A673 (cell line): ENCODE results near the gene KLF11. TPM values are rescaled to one million over a fixed set of nuclear protein-coding genes. Genes with fewer than 3 reads are reported as not detected.

Experiments
- BruUV-seq: library from RNA; stranded (reverse); fragments of 400-500 nt; replicated peaks from 2 replicates; lab custom pipeline; 2021; lab: Mats Ljungman, UMichigan
- CTCF ChIA-PET: fragments of 300-600 bp; sonication (Branson Sonifier 250); formaldehyde crosslinking; loops from one replicate; lab custom pipeline; 2022; ENCODE audit warnings: antibody characterized with exemption; lab: Charles Lee
- POLR2A ChIA-PET: fragments of 300-600 bp; sonication (Branson Sonifier 250); formaldehyde crosslinking; loops from one replicate; lab custom pipeline; 2022; ENCODE audit warnings: antibody characterized with exemption; ENCODE audit not compliant: low non-redundant PET; lab: Charles Lee
- DNase-seq: peaks from one replicate; pipeline ENCODE4 v3.0.0-alpha.2; 2015; ENCODE audit warnings: low spot score
- H3K27ac ChIP-seq: fragments of 200-600 bp; sonication (generic); 2 replicates; pipeline ENCODE4 v1.5.1; 2016; ENCODE audit warnings: mixed run types, low read depth, mild to moderate bottlenecking, mixed read lengths, antibody characterized with exemption, low read length; ENCODE audit not compliant: poor library complexity, severe bottlenecking
- H3K27me3 ChIP-seq: fragments of 200-600 bp; sonication (generic); replicated peaks from 2 replicates; pipeline ENCODE4 v1.6.1; 2017; ENCODE audit warnings: mixed run types, low read depth, mild to moderate bottlenecking, mixed read lengths, antibody characterized with exemption, low read length; ENCODE audit not compliant: insufficient read depth, poor library complexity
- H3K36me3 ChIP-seq: fragments of 200-600 bp; sonication (generic); 2 replicates; pipeline ENCODE4 v1.6.1; 2016; ENCODE audit warnings: mixed run types, mild to moderate bottlenecking, mixed read lengths, antibody characterized with exemption, low read length; ENCODE audit not compliant: insufficient read depth, poor library complexity, severe bottlenecking
- H3K4me1 ChIP-seq: fragments of 200-600 bp; sonication (generic); 2 replicates; pipeline ENCODE4 v1.6.1; 2017; ENCODE audit warnings: mixed run types, mild to moderate bottlenecking, mixed read lengths, antibody characterized with exemption, low read length; ENCODE audit not compliant: insufficient read depth, poor library complexity, severe bottlenecking
- H3K4me3 ChIP-seq: fragments of 200-600 bp; sonication (generic); 2 replicates; pipeline ENCODE4 v1.5.1; 2016; ENCODE audit warnings: low read depth, mixed run types, mild to moderate bottlenecking, mixed read lengths, low read length; ENCODE audit not compliant: poor library complexity, severe bottlenecking
- H3K9me3 ChIP-seq: fragments of 200-600 bp; sonication (generic); 2 replicates; pipeline ENCODE4 v1.6.1; 2016; ENCODE audit warnings: mixed run types, low read depth, mild to moderate bottlenecking, mixed read lengths, antibody characterized with exemption, low read length; ENCODE audit not compliant: poor library complexity, severe bottlenecking
- EZH2 ChIP-seq: fragments of 200-600 bp; sonication (generic); IDR thresholded peaks from 2 replicates; pipeline ENCODE4 v1.6.1; 2017; ENCODE audit warnings: borderline replicate concordance, low read depth, mild to moderate bottlenecking, mixed read lengths, antibody characterized with exemption, low read length; ENCODE audit not compliant: poor library complexity, severe bottlenecking
- intact Hi-C: fragments of 100-400 bp; cut with micrococcal nuclease; formaldehyde crosslinking; loops from one replicate; pipeline ENCODE4 v1.10.0; 2022; ENCODE audit not compliant: unreplicated experiment
- total RNA-seq: library from RNA; stranded (reverse); gene quantifications from 2 replicates; pipeline ENCODE4 v1.2.3, GENCODE V29; 2021
- TF ChIP-seq, protein P1 (sequence below): fragments of 300-800, 200-600 bp; sonication (generic); conservative IDR thresholded peaks from 2 replicates; pipeline ENCODE4 v1.5.1; 2017; ENCODE audit warnings: low read depth, mild to moderate bottlenecking, antibody characterized with exemption, low read length, moderate library complexity, mixed read lengths

KLF11 gene
- total RNA-seq, 1 experiment from 2014 or later, result 3.0 TPM

DNA sequence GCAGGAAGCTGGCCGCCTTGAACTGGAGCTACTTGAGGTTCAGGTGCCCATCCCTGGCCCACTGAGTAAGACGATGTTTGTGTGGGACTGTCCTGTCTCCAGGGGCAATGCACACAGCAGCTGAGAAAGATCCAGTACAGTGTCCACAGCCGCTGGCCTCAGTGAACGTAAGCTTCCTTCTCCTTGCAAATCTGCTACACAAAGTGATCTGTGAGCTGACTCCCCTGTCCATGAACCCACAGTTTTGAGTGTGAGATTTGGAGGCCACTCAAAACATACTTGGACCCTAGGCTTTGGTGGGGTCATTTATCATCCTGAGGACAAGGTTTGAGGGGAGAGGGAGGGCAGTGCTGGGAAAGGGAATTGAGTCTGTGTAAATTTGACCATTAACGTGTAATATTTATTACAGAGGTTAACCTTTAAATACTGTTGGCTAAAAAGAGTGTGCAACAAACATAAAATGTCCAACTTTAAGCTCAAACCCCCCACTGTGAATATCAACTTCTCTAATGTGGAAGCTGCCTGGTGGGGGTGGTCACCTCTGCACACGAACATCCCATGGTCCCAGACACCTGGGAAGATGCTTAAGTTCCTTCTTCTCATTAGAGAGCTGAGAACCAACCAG, 41.8 kb downstream of the KLF11 start:
- H3K27ac ChIP-seq, result no peak overlapping the region
- no peak for DNase-seq
- intact Hi-C loops, result no loop called here
- peaks cover 49% of the 10 kb centered on the region for H3K27me3 ChIP-seq
- ChIA-PET CTCF (interaction anchor here (0.7 kb wide), 1 partner anchor 13 kb away, joined by 3 read pairs; no protein-coding TSS in a partner anchor), POLR2A (no interaction called here)
- H3K4me3 ChIP-seq, result no peak overlapping the region
- TF ChIP-seq, protein P1, sequence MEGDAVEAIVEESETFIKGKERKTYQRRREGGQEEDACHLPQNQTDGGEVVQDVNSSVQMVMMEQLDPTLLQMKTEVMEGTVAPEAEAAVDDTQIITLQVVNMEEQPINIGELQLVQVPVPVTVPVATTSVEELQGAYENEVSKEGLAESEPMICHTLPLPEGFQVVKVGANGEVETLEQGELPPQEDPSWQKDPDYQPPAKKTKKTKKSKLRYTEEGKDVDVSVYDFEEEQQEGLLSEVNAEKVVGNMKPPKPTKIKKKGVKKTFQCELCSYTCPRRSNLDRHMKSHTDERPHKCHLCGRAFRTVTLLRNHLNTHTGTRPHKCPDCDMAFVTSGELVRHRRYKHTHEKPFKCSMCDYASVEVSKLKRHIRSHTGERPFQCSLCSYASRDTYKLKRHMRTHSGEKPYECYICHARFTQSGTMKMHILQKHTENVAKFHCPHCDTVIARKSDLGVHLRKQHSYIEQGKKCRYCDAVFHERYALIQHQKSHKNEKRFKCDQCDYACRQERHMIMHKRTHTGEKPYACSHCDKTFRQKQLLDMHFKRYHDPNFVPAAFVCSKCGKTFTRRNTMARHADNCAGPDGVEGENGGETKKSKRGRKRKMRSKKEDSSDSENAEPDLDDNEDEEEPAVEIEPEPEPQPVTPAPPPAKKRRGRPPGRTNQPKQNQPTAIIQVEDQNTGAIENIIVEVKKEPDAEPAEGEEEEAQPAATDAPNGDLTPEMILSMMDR, result no peak
- TF ChIP-seq EZH2, result no peak
- no TSS peak for BruUV-seq
- no peaks in the 10 kb centered on the region for H3K36me3 ChIP-seq
- H3K9me3 ChIP-seq, result no peaks in the 10 kb centered on the region
- H3K4me1 ChIP-seq, result peaks cover 8% of the 10 kb centered on the region

DNA sequence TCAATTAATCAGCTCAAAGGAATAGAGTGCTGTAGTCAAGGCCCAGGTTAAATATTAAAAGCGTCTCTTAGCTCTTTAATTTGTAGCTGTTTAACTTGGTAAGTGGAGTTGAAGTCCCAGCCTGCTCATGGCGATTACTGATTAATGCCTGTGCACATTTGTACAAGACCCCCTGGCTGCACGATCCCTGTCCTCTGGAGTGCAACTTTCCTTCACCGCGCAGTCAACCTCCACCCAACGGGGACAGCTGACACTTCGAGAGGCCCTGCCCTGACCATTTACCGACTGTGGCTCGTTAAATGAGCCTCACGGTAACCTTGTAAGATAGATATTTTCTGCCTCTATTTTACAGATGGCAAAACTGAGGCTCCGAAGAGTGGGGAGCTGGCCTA, 42.3 kb downstream of the KLF11 start:
- intact Hi-C loops, result no loop called here
- no peaks in the 10 kb centered on the region for H3K36me3 ChIP-seq
- no peak overlapping the region for H3K27ac ChIP-seq
- H3K9me3 ChIP-seq, result no peaks in the 10 kb centered on the region
- peaks cover 3% of the 10 kb centered on the region for H3K4me1 ChIP-seq
- ChIA-PET CTCF (interaction anchor here (0.7 kb wide), 1 partner anchor 14 kb away, joined by 3 read pairs; no protein-coding TSS in a partner anchor), POLR2A (no interaction called here)
- BruUV-seq, result no TSS peak
- DNase-seq, result no peak
- TF ChIP-seq, protein P1, result no peak
- TF ChIP-seq EZH2, result no peak
- H3K4me3 ChIP-seq, result no peak overlapping the region
- peaks cover 44% of the 10 kb centered on the region for H3K27me3 ChIP-seq

DNA sequence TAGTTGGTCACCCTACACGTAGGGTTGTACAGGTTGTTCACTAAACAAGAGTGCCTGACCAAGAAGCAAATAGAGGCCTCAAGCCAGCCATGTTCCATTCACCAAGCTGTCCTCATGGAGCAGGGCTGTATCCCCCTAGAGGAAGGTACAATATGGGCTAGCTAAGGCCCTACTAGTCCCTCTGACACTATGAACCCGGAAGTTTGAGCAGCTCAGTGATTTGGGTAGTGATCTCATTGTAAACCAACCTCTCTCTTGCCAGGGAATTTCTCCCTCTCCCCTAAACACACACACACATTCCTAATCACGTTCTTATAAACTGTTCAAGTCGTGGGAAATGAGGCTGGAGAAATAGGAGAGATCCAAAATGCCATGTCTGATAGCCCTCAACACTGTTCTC, 43.6 kb downstream of the KLF11 start:
- TF ChIP-seq EZH2, result no peak
- TF ChIP-seq, protein P1, result no peak
- intact Hi-C loops, result no loop called here
- Histone ChIP-seq H3K36me3 (no peaks in the 10 kb centered on the region), H3K4me3 (no peak overlapping the region), H3K27ac (no peak overlapping the region), H3K9me3 (no peaks in the 10 kb centered on the region), H3K27me3 (peaks cover 31% of the 10 kb centered on the region), H3K4me1 (no peaks in the 10 kb centered on the region)
- ChIA-PET POLR2A (interaction anchor here (0.6 kb wide), 2 partner anchors 8 to 47 kb away, joined by 3 read pairs; no protein-coding TSS in a partner anchor), CTCF (interaction anchor here (0.6 kb wide), 1 partner anchor 1083 kb away, joined by 3 read pairs; no protein-coding TSS in a partner anchor)
- BruUV-seq, result no TSS peak
- no peak for DNase-seq
